Adrenal gland (tissue), 5 donors: Measurements from ENCODE around the gene GNG2.

Experiments used
- CTCF ChIP-seq, 6 experiments: fragments of 450-650 bp in 4 of 6; fragments of 200-600 bp in 2 of 6; sonication (generic) in 1 of 6; IDR thresholded peaks; 1 replicate in 5 of 6; 2 replicates in 1 of 6; pipeline versions ENCODE4 v1.5.1 to v1.8.0; 2016 to 2021; ENCODE audit warnings: antibody characterized with exemption in 6 of 6, mild to moderate bottlenecking in 2 of 6, moderate library complexity in 1 of 6
- POLR2A ChIP-seq, 2 donors: fragments of 450-650 bp; IDR thresholded peaks; one replicate each; pipeline ENCODE4 v1.6.1; 2017; ENCODE audit warnings: antibody characterized with exemption in 2 of 2, mild to moderate bottlenecking in 2 of 2, moderate library complexity in 1 of 2
- donor health status: DM: no; HTN: no; CAD: no.

GRCh38 chr14:51951656-51952055 is 91.2 kb downstream of the GNG2 start:
- TF ChIP-seq CTCF (IDR thresholded peaks at IDR 0.05) (no peak), POLR2A (IDR thresholded peaks at IDR 0.05) (no peak)
